Esophagus squamous epithelium (tissue), 5 donors: ENCODE data around the gene KRTAP3-3. TPM values are rescaled to one million over a fixed set of nuclear protein-coding genes. Genes with fewer than 3 reads are reported as not detected.
"Not testable (repeated sequence)": the region's sequence is repeated elsewhere in the genome, so short reads cannot be mapped to it uniquely, and the experiment has no call there.

Experiments used
- DNase-seq: peaks from one replicate; lab custom pipeline; 2025; lab: John Stamatoyannopoulos, UW
- H3K27ac ChIP-seq, 4 donors: fragments of 200-600 bp; sonication (generic); one replicate each; pipeline ENCODE4 v1.5.1; 2016 to 2019; ENCODE audit warnings: mild to moderate bottlenecking in 1 of 4
- H3K27me3 ChIP-seq, 4 donors: fragments of 200-600 bp; sonication (generic); 1 replicate in 3 of 4; 2 replicates in 1 of 4; pipeline versions ENCODE4 v1.5.1 to v1.6.0; 2017 to 2021; ENCODE audit warnings: antibody characterized with exemption in 1 of 4
- H3K36me3 ChIP-seq, 3 donors: fragments of 200-600 bp; sonication (generic); one replicate each; pipeline ENCODE4 v1.5.1; 2016 to 2019
- H3K4me1 ChIP-seq, 3 donors: fragments of 200-600 bp; sonication (generic); one replicate each; pipeline ENCODE4 v1.5.1; 2017 to 2019
- H3K4me3 ChIP-seq, 4 donors: fragments of 200-600 bp; sonication (generic); 1 replicate in 3 of 4; 2 replicates in 1 of 4; pipeline ENCODE4 v1.5.1; 2016 to 2019; ENCODE audit warnings: mild to moderate bottlenecking in 2 of 4, moderate library complexity in 1 of 4
- H3K9me3 ChIP-seq, 3 donors: fragments of 200-600 bp; sonication (generic); one replicate each; pipeline ENCODE4 v1.5.1; 2016 to 2019
- CTCF ChIP-seq, 6 experiments: fragments of 450-650 bp in 4 of 6; fragments of 200-600 bp in 2 of 6; sonication (generic) in 2 of 6; IDR thresholded peaks; one replicate each; pipeline ENCODE4 v1.5.1; 2016 to 2019; ENCODE audit warnings: antibody characterized with exemption in 6 of 6, mild to moderate bottlenecking in 4 of 6, moderate library complexity in 4 of 6
- POLR2A ChIP-seq, 4 donors: fragments of 450-650 bp; IDR thresholded peaks; one replicate each; pipeline ENCODE4 v1.6.1; 2017; ENCODE audit warnings: antibody characterized with exemption in 4 of 4, mild to moderate bottlenecking in 4 of 4, moderate library complexity in 3 of 4
- WGBS, 2 donors: methylation state at CpG; one replicate each; pipeline ENCODE4 v1.1.5; 2018; 5-methylcytosine and 5-hydroxymethylcytosine counted together
- intact Hi-C: fragments of 100-400 bp; cut with DNase I; formaldehyde crosslinking; loops from one replicate; pipeline ENCODE4 v1.15.0; 2022
- total RNA-seq, 4 donors: library from RNA; depleted of rRNA; stranded (reverse); fragments of >200 nt; gene quantifications; one replicate each; pipeline ENCODE4 v1.1.0, GENCODE V29; 2016
- donor health status: DM: yes; HTN: yes; CAD: no.

KRTAP3-3 gene
- total RNA-seq, 4 donors from 2014 or later = not detected

- H3K27ac ChIP-seq = no peak overlapping the region
- no peak for TF ChIP-seq POLR2A (IDR thresholded peaks at IDR 0.05)
- no peak for TF ChIP-seq CTCF (IDR thresholded peaks at IDR 0.05)
- intact Hi-C loops = no loop called here
- WGBS, 2 donors = 86 to 97% methylated on average over 3 of the region's 3 CpGs
- H3K4me3 ChIP-seq = no peak overlapping the region
- DNase-seq = no peak
- H3K27me3 ChIP-seq = peaks cover 0 to 13% (median 0%) of the 10 kb centered on the region in 4 donors
- no peaks in the 10 kb centered on the region for H3K36me3 ChIP-seq
- H3K9me3 ChIP-seq = no peaks in the 10 kb centered on the region
- H3K4me1 ChIP-seq = peaks cover 0 to 34% (median 4%) of the 10 kb centered on the region in 3 donors
These were observed 10.4 kb upstream of the KRTAP3-3 start for GRCh38 chr17:41004397-41004796.

- TF ChIP-seq CTCF (IDR thresholded peaks at IDR 0.05) = no peak
- no peak for TF ChIP-seq POLR2A (IDR thresholded peaks at IDR 0.05)
- Histone ChIP-seq H3K4me1 (peaks cover 0 to 29% (median 4%) of the 10 kb centered on the region in 3 donors), H3K4me3 (no peak overlapping the region), H3K36me3 (no peaks in the 10 kb centered on the region), H3K27me3 (peaks cover 0 to 16% (median 0%) of the 10 kb centered on the region in 4 donors), H3K9me3 (no peaks in the 10 kb centered on the region), H3K27ac (no peak overlapping the region)
- intact Hi-C loops = no loop called here
- 53% methylated on average over 4 of the region's 4 CpGs for WGBS, 2 donors
- DNase-seq = no peak
These were observed 10.0 kb upstream of the KRTAP3-3 start for GRCh38 chr17:41003926-41004325.

- TF ChIP-seq CTCF (IDR thresholded peaks at IDR 0.05) = no peak
- no peak for TF ChIP-seq POLR2A (IDR thresholded peaks at IDR 0.05)
- 24 to 32% methylated on average over 5 of the region's 5 CpGs for WGBS, 2 donors
- Histone ChIP-seq H3K27ac (peak overlapping the region in 3 of 4 donors; percentile 33 to 78 (median 62)), H3K9me3 (no peaks in the 10 kb centered on the region), H3K27me3 (peaks cover 0 to 24% (median 0%) of the 10 kb centered on the region in 4 donors), H3K4me1 (peaks cover 0 to 25% (median 4%) of the 10 kb centered on the region in 3 donors), H3K36me3 (no peaks in the 10 kb centered on the region), H3K4me3 (no peak overlapping the region)
- intact Hi-C loops = no loop called here
- DNase-seq = no peak
These were observed 8.8 kb upstream of the KRTAP3-3 start for GRCh38 chr17:41002814-41003213.

- H3K27me3 ChIP-seq = peaks cover 0 to 34% (median 0%) of the 10 kb centered on the region in 4 donors
- H3K27ac ChIP-seq = peak overlapping the region in 2 of 4 donors; percentile 23 to 78
- H3K36me3 ChIP-seq = no peaks in the 10 kb centered on the region
- H3K4me1 ChIP-seq = peaks cover 0 to 25% (median 4%) of the 10 kb centered on the region in 3 donors
- no peak for TF ChIP-seq CTCF (IDR thresholded peaks at IDR 0.05)
- no peak for TF ChIP-seq POLR2A (IDR thresholded peaks at IDR 0.05)
- WGBS, 2 donors = 77 to 82% methylated on average over 4 of the region's 4 CpGs
- H3K9me3 ChIP-seq = no peaks in the 10 kb centered on the region
- DNase-seq = no peak
- intact Hi-C loops = no loop called here
- no peak overlapping the region for H3K4me3 ChIP-seq
These were observed 7.8 kb upstream of the KRTAP3-3 start for GRCh38 chr17:41001795-41002194.

GRCh38 chr17:40999563-40999962, 5.6 kb upstream of the KRTAP3-3 start, which contains the start of gene KRTAP3-2:
Gene KRTAP3-2, minus strand, starts transcription at chr17:40999906. Its CDS starts 53 bp downstream, at chr17:40999853.
- H3K36me3 ChIP-seq, H3K27ac ChIP-seq, intact Hi-C loops, DNase-seq, H3K9me3 ChIP-seq, H3K4me3 ChIP-seq: not testable (repeated sequence)
- 66 to 95% methylated on average over 4 to 6 of the region's 6 CpGs for WGBS, 2 donors
- H3K27me3 ChIP-seq = peaks cover 0 to 40% (median 0%) of the 10 kb centered on the region in 4 donors
- peaks cover 0 to 25% (median 4%) of the 10 kb centered on the region in 3 donors for H3K4me1 ChIP-seq
